GM12878 (cell line): ENCODE results near the gene GKN2. TPM values are rescaled to one million over a fixed set of nuclear protein-coding genes. Genes with fewer than 3 reads are reported as not detected.
"Not testable (repeated sequence)": the region's sequence is repeated elsewhere in the genome, so short reads cannot be mapped to it uniquely, and the experiment has no call there.

Source experiments
- ATAC-seq: fragments of 200-7000 bp; cut with Tn5 transposase; 3 replicates; pipeline ENCODE4 v1.9.1; 2020; ENCODE audit warnings: mild to moderate bottlenecking, moderate library complexity
- BruUV-seq: library from RNA; stranded (reverse); fragments of 400-500 nt; replicated peaks from 2 replicates; lab custom pipeline; 2021; lab: Mats Ljungman, UMichigan
- CTCF ChIA-PET: fragments of 300-600 bp; sonication (Branson Sonifier 250); formaldehyde crosslinking; extraction: SDS; loops from one replicate; lab custom pipeline; 2021; ENCODE audit warnings: inconsistent platforms; lab: Yijun Ruan, JAX
- POLR2A ChIA-PET: fragments of 350-600 bp; formaldehyde crosslinking; extraction: SDS; loops from one replicate; lab custom pipeline; 2021; ENCODE audit warnings: inconsistent platforms; lab: Charles Lee
- RAD21 ChIA-PET: fragments of 300-600 bp; sonication (Branson Sonifier 250); formaldehyde crosslinking; loops from one replicate; lab custom pipeline; 2023; ENCODE audit warnings: antibody characterized with exemption; ENCODE audit not compliant: unreplicated experiment; lab: Charles Lee
- SMC1A ChIA-PET: fragments of 300-600 bp; sonication (Branson Sonifier 250); formaldehyde crosslinking; loops from one replicate; lab custom pipeline; 2023; ENCODE audit not compliant: unreplicated experiment, uncharacterized antibody; lab: Charles Lee
- DNase-seq: peaks from one replicate; pipeline ENCODE4 v3.0.0-alpha.2; 2011; ENCODE audit warnings: low read depth, low spot score
- FAIRE-seq: peaks from 3 replicates; lab custom pipeline; 2011; peaks lifted over from hg19 to GRCh38; lab: Jason Lieb, UNC
- H2AFZ ChIP-seq: 2 replicates; pipeline ENCODE4 v1.6.0; 2011; ENCODE audit warnings: low read depth, low read length, control low read depth; ENCODE audit not compliant: control insufficient read depth
- H3K27ac ChIP-seq: 2 replicates; pipeline ENCODE4 v1.5.1; 2011; ENCODE audit warnings: control low read depth; ENCODE audit not compliant: control insufficient read depth, insufficient read depth
- H3K27me3 ChIP-seq, 2 experiments: replicated peaks in 1 of 2; 2 replicates each; pipeline versions ENCODE4 v1.6.0 to v1.6.1; 2011; ENCODE audit warnings: low read length in 1 of 2; ENCODE audit not compliant: control insufficient read depth in 2 of 2, insufficient read depth in 2 of 2
- H3K36me3 ChIP-seq, 2 experiments: 2 replicates each; pipeline ENCODE4 v1.5.1; 2011; ENCODE audit warnings: low read length in 1 of 2; ENCODE audit not compliant: control insufficient read depth in 2 of 2, insufficient read depth in 2 of 2
- H3K4me1 ChIP-seq: 2 replicates; pipeline ENCODE4 v1.6.1; 2011; ENCODE audit warnings: mild to moderate bottlenecking, low read length, moderate library complexity, mixed read lengths; ENCODE audit not compliant: control insufficient read depth, insufficient read depth
- H3K4me2 ChIP-seq: 2 replicates; pipeline ENCODE4 v1.6.0; 2011; ENCODE audit warnings: control low read depth; ENCODE audit not compliant: control insufficient read depth, insufficient read depth
- H3K4me3 ChIP-seq: fragments of 200-600 bp; sonication (generic); 2 replicates; pipeline ENCODE4 v1.5.1; 2016
- H3K79me2 ChIP-seq: 2 replicates; pipeline ENCODE4 v1.6.0; 2011; ENCODE audit warnings: low read length; ENCODE audit not compliant: control insufficient read depth, insufficient read depth
- H3K9ac ChIP-seq: 2 replicates; pipeline ENCODE4 v1.8.0; 2011; ENCODE audit warnings: low read length, control low read depth, mixed read lengths; ENCODE audit not compliant: control insufficient read depth, insufficient read depth
- H3K9me3 ChIP-seq: replicated peaks from 3 replicates; pipeline ENCODE4 v1.5.1; 2011; ENCODE audit warnings: mild to moderate bottlenecking, low read length; ENCODE audit not compliant: control insufficient read depth, insufficient read depth
- H4K20me1 ChIP-seq: 2 replicates; pipeline ENCODE4 v1.6.0; 2011; ENCODE audit not compliant: control insufficient read depth, insufficient read depth
- GABPA ChIP-seq: IDR thresholded peaks from 2 replicates; pipeline ENCODE4 v1.6.1; 2014; ENCODE audit warnings: antibody characterized with exemption, low read depth, mild to moderate bottlenecking, inconsistent platforms
- WGBS: methylation state at CpG from one replicate; pipeline ENCODE4 v1.1.6; 2016; ENCODE audit warnings: low lambda C conversion rate; ENCODE audit not compliant: insufficient replicate concordance, insufficient coverage; ENCODE audit errors: missing lambda C conversion rate; 5-methylcytosine and 5-hydroxymethylcytosine counted together
- in situ Hi-C: fragments of 300-500 bp; cut with MboI; formaldehyde crosslinking; loops from 9 replicates; pipeline ENCODE4 v1.14.3; 2018; ENCODE audit warnings: mixed read lengths
- intact Hi-C: fragments of 100-400 bp; cut with micrococcal nuclease; formaldehyde crosslinking; loops from one replicate; pipeline ENCODE4 v1.14.2; 2022; ENCODE audit not compliant: unreplicated experiment
- polyA plus RNA-seq, 11 experiments: library from polyadenylated mRNA; depleted of rRNA in 4 of 11; unstranded in 6 of 11; stranded (reverse) in 5 of 11; fragments of >200 nt; fragmentation: Nextera tagmentation in 4 of 11; fragmentation: Illumina TruSeq in 1 of 11; extraction: Ambion mirVana in 4 of 11; extraction: Trizol in 1 of 11; gene quantifications; 1 replicate in 1 of 11; 2 replicates in 10 of 11; pipeline versions ENCODE4 v1.2.1 to v1.2.3, GENCODE V29; 2011 to 2016; ENCODE audit warnings: inconsistent platforms in 2 of 11, missing spikeins in 2 of 11, low read depth in 1 of 11
- total RNA-seq, 4 experiments: library from RNA; depleted of rRNA in 3 of 4; stranded (reverse); fragments of >200 nt in 3 of 4; fragmentation: Illumina TruSeq in 1 of 4; extraction: Trizol in 1 of 4; gene quantifications; 2 replicates each; pipeline versions ENCODE4 v1.2.1 to v1.2.3, GENCODE V29; 2013 to 2021
- TF ChIP-seq, protein P1 (sequence below): IDR thresholded peaks from 2 replicates; pipeline ENCODE4 v1.6.1; 2012; ENCODE audit warnings: improper control_type of control experiment, low read depth, low read length; ENCODE audit not compliant: insufficient replicate concordance

The GKN2 gene
- total and polyA plus RNA-seq, 10 of the 15 experiments (the other 5 are each of a cell fraction or from before 2014, with no cell fraction given) = not detected

DNA sequence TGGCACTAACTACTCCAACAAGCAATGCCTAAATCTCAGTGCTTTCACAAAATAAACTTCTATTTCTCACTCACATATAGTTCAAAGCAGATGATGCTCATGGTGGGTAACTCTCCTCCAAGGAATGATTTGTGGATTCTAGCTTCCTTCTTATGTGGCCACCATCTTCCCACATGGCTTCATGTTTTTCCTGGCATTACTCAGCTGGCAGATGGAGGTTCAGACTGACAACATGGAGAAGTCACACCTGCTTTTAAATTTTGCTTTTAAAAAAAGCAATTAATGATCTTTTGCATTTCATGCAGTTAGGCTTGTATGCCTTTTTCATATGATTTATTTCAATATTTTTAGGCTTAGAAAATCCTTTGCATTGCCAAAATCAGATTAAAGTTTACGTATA is 6.3 kb upstream of the GKN2 start (continued):
- TF ChIP-seq, protein P1, sequence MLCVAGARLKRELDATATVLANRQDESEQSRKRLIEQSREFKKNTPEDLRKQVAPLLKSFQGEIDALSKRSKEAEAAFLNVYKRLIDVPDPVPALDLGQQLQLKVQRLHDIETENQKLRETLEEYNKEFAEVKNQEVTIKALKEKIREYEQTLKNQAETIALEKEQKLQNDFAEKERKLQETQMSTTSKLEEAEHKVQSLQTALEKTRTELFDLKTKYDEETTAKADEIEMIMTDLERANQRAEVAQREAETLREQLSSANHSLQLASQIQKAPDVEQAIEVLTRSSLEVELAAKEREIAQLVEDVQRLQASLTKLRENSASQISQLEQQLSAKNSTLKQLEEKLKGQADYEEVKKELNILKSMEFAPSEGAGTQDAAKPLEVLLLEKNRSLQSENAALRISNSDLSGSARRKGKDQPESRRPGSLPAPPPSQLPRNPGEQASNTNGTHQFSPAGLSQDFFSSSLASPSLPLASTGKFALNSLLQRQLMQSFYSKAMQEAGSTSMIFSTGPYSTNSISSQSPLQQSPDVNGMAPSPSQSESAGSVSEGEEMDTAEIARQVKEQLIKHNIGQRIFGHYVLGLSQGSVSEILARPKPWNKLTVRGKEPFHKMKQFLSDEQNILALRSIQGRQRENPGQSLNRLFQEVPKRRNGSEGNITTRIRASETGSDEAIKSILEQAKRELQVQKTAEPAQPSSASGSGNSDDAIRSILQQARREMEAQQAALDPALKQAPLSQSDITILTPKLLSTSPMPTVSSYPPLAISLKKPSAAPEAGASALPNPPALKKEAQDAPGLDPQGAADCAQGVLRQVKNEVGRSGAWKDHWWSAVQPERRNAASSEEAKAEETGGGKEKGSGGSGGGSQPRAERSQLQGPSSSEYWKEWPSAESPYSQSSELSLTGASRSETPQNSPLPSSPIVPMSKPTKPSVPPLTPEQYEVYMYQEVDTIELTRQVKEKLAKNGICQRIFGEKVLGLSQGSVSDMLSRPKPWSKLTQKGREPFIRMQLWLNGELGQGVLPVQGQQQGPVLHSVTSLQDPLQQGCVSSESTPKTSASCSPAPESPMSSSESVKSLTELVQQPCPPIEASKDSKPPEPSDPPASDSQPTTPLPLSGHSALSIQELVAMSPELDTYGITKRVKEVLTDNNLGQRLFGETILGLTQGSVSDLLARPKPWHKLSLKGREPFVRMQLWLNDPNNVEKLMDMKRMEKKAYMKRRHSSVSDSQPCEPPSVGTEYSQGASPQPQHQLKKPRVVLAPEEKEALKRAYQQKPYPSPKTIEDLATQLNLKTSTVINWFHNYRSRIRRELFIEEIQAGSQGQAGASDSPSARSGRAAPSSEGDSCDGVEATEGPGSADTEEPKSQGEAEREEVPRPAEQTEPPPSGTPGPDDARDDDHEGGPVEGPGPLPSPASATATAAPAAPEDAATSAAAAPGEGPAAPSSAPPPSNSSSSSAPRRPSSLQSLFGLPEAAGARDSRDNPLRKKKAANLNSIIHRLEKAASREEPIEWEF = no peak
- TF ChIP-seq GABPA = no peak

DNA sequence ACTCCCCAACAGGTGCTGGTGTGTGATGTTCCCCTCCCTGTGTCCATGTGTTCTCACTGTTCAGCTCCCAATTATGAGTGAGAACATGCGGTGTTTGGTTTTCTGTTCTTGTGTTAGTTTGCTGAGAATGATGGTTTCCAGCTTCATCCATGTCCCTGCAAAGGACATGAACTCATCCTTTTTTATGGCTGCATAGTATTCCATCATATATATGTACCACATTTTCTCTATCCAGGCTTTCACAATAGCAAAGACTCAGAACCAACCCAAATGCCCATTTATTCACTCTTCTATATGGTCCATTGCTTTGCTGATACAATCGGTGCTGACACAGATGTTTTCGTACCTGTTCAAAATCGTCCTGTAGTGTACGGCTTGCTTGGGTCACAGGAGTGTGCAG is 2.7 kb upstream of the GKN2 start:
- H3K36me3 ChIP-seq, in situ Hi-C loops, intact Hi-C loops, H3K4me3 ChIP-seq, H3K9ac ChIP-seq, ATAC-seq, H3K27ac ChIP-seq, FAIRE-seq, H3K4me1 ChIP-seq, H3K4me2 ChIP-seq, SMC1A ChIA-PET, H3K79me2 ChIP-seq, H2AFZ ChIP-seq, BruUV-seq, POLR2A ChIA-PET, H3K9me3 ChIP-seq, RAD21 ChIA-PET, H4K20me1 ChIP-seq, DNase-seq, H3K27me3 ChIP-seq: not testable (repeated sequence)
- WGBS = 90% methylated on average over 5 of the region's 5 CpGs
- CTCF ChIA-PET = interaction anchor here (4.2 kb wide), 1 partner anchor 12 kb away, joined by 26 read pairs; no protein-coding TSS in a partner anchor
